C1 segment of cervical spinal cord (tissue), 14 donors: ENCODE data around the gene SGIP1.
"Not testable (repeated sequence)": the region's sequence is repeated elsewhere in the genome, so short reads cannot be mapped to it uniquely, and the experiment has no call there.

Experiments
- DNase-seq, 14 donors: peaks; one replicate each; lab custom pipeline; 2025; lab: John Stamatoyannopoulos, UW

The SGIP1 gene

GRCh38 chr1:66769512-66770229 is 235.7 kb downstream of the SGIP1 start:
- no peak for DNase-seq

DNA sequence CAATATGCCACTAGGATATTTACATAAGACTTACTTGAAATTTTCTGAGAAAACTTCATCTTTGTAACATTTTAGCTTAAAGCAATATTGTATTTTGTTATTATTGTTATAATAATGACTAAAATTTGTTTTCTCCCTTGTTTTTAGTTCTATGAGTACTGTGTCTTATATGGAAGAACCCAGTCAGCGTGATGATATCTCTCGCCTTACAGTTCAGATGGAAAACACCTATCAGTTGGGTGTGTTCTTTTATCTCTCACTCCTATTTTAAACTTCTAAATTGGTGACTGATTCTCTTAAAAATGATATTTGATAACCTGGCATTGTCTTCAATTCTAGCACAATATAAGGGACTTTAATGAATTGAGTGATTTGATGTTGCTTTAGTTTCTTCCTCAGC is 236.3 kb downstream of the SGIP1 start:
- no peak for DNase-seq

GRCh38 chr1:66770694-66771093 is 236.7 kb downstream of the SGIP1 start:
- no peak for DNase-seq

GRCh38 chr1:66773227-66773626 is 239.3 kb downstream of the SGIP1 start:
- DNase-seq: no peak

DNA sequence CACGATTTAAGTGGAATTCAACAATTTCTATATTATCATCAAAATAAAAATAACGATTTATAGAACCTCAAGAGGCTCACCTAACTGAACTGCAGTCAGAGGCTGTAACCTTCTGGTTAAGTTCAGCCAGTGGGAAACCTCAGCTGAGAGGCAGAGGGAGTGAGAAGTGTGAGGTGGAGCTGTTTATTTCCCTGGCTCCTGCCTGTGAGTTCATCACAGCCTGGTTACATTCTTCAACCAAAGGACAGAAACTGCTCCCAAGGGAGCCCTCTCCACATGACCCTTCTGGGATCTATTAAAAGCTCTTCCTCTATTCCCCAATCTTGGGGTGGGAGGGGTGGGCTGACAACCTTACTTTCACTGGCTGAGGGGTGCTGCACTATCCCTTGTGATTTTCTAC is 240.5 kb downstream of the SGIP1 start:
- DNase-seq: no peak

DNA sequence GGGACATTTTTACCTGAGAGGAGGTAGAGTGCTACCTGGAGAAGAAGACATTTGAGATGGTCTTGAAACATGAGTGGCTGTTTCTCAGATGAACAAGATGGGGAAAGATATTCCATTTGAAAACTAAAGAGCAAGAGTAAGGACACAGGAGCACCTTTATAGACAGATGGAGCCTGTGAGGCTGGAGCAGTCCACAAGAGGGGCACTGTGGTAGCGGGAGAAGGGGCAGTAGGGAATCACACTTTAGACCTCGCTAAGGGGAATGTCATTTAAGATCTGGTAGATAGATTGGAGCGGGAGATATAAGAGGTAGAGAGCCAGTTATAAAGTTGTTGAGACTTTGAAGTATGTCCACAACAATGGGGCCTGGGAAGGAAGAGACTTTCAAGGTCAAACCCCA is 241.7 kb downstream of the SGIP1 start:
- no peak for DNase-seq

DNA sequence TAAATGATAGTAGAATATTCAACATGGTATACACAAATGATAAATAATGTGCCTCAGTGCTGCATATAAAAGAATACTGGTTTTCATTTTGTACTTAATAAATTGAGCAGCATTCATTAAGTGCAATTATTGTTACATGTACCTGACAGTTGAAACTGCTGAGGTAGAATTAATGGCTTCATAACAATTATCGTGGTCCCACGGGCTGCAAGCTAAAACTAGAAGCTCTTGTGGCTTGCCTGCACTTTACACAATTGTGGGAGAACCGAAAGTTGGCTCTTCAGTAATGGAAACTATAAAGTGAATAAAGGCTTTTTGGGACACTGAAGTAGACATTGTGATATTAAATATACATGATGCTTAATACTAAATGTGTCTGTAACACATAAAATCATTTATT is 243.9 kb downstream of the SGIP1 start:
- no peak for DNase-seq

- DNase-seq: no peak
Measured at GRCh38 chr1:66778266-66778665, 244.3 kb downstream of the SGIP1 start.

DNA sequence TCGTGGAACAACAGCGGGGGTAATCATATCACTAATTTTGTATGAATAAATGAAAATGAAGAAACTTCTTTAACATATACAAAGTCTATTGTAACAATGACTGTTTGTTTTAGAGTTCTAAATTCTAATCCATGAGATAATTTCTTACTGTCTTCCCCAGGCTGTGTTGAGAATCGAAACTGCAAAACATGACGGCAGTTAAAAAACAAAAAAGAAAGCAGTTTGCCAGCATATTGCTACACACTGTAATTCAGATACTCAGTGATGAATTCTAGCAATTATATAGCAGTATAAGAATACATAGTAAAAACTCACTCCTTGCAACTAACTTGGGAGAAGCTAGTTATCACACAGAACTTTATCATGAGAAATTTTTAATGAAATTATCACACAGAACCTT is 245.0 kb downstream of the SGIP1 start:
- DNase-seq: no peak

DNA sequence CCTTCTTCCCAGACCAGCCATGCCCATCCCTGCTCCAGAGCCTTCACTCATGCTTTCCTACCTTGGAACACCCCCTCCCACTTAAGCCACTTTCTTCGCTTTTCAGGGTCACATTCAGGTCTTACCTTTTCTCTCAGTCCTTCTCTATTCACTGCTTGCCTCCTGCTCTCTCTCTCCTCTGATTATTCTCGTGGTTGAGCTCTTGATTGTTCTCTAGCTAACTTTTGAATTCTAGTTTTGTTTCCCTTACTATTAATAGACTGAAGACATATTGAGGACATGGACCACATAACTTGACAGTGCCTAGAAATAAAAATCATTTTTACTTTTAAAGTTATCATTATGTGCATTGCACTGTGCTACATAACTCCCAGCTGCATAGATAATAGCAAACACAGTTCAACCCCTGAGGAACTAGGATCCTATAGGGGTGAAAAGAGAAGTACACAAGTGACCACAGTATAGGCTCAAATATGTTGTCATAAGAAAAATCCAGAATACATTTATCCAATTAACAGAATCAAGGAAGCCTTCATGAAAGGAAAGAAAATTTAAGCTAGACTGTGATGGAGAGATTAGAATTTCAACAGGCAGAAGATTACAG is 245.6 kb downstream of the SGIP1 start:
- DNase-seq: no peak

- not testable (repeated sequence) for DNase-seq
Measured at GRCh38 chr1:66785800-66786199, 251.8 kb downstream of the SGIP1 start.

GRCh38 chr1:66787641-66788040 is 253.7 kb downstream of the SGIP1 start:
- no peak for DNase-seq

GRCh38 chr1:66788231-66788939 is 254.4 kb downstream of the SGIP1 start:
- no peak for DNase-seq

DNA sequence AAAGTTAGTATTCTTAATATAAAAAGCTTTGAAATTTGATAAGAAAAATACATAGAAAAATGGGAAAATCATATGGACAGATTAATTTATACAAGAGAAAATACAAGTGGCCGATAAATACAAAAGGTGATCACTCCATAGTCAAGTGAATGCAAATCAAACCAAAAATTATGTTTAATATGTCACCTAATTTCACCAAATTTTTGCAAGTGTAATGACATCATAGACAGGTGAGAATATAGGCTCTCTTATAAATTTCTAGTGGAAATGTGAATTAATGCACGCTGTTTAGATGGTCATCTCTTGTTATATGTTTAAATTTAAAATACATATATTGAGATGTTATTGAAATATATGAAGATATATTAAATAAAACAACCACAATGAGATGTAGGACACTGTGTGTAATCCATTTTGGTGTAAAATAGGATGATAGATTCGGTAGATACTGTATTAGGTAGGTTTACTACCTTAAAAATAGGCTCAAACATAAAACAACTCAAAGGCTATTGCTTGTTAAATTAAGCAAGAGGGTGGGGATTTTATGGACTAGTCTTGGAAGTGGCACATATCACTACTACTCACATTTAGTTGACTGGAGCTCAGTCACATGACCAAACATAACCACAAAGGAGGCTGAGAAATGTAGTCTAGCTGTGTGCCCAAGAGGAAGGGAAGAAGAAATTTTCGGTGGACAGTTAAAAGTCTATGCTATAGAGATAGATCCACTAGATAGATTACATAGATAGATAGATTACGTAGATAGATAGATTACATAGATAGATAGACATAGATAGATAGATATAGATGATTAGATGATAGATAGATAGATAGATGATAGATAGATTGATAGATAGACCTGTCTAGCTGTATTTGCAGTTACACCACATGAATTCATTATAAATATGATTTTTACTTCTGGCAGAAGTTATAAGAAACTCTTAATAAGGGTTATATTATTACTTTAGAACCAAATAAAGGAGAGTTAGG is 258.0 kb downstream of the SGIP1 start:
- DNase-seq: no peak

- not testable (repeated sequence) for DNase-seq
Measured at GRCh38 chr1:66795839-66796238, 261.9 kb downstream of the SGIP1 start.
